Astrocyte (in vitro differentiated cells and primary cell): Measurements from ENCODE around the gene ACOX3. TPM values are rescaled to one million over a fixed set of nuclear protein-coding genes. Genes with fewer than 3 reads are reported as not detected.

Experiments used
- DNase-seq: peaks from one replicate; pipeline ENCODE4 v3.0.0-alpha.2; 2010; ENCODE audit warnings: low read depth
- FAIRE-seq: peaks from 2 replicates; lab custom pipeline; 2011; peaks lifted over from hg19 to GRCh38; lab: Jason Lieb, UNC
- H2AFZ ChIP-seq: 2 replicates; pipeline ENCODE4 v1.6.0; 2012; ENCODE audit warnings: low read depth, low read length, inconsistent platforms
- H3K27ac ChIP-seq: 2 replicates; pipeline ENCODE4 v1.5.1; 2011; ENCODE audit warnings: low read depth, low read length, inconsistent platforms
- H3K27me3 ChIP-seq: 2 replicates; pipeline ENCODE4 v1.6.0; 2011; ENCODE audit warnings: low read length, inconsistent platforms; ENCODE audit not compliant: insufficient read depth
- H3K36me3 ChIP-seq: 2 replicates; pipeline ENCODE4 v1.5.1; 2011; ENCODE audit warnings: low read length, inconsistent platforms; ENCODE audit not compliant: insufficient read depth
- H3K4me1 ChIP-seq: 2 replicates; pipeline ENCODE4 v1.5.1; 2011; ENCODE audit warnings: low read length, inconsistent platforms; ENCODE audit not compliant: insufficient read depth
- H3K4me2 ChIP-seq: 2 replicates; pipeline ENCODE4 v1.6.0; 2012; ENCODE audit warnings: low read length, inconsistent platforms
- H3K4me3 ChIP-seq: 2 replicates; pipeline ENCODE4 v1.5.1; 2011; ENCODE audit warnings: low read depth, mild to moderate bottlenecking, low read length, inconsistent platforms; ENCODE audit not compliant: insufficient read depth
- H3K79me2 ChIP-seq: 2 replicates; pipeline ENCODE4 v1.6.0; 2012; ENCODE audit warnings: mild to moderate bottlenecking, low read length, inconsistent platforms; ENCODE audit not compliant: insufficient read depth
- H3K9ac ChIP-seq: 2 replicates; pipeline ENCODE4 v1.6.0; 2012; ENCODE audit warnings: mild to moderate bottlenecking, low read length, inconsistent platforms
- H3K9me3 ChIP-seq: 2 replicates; pipeline ENCODE4 v1.5.1; 2012; ENCODE audit warnings: low read depth, mild to moderate bottlenecking, low read length, inconsistent platforms; ENCODE audit not compliant: insufficient read depth
- H4K20me1 ChIP-seq: 2 replicates; pipeline ENCODE4 v1.6.0; 2012; ENCODE audit warnings: low read length, inconsistent platforms; ENCODE audit not compliant: insufficient read depth
- H3K27ac Mint-ChIP-seq: one replicate; pipeline ENCODE4 v1.8.0; 2021; ENCODE audit warnings: mild to moderate bottlenecking, mixed read lengths; ENCODE audit not compliant: unreplicated experiment
- H3K27me3 Mint-ChIP-seq: one replicate; pipeline ENCODE4 v1.8.0; 2021; ENCODE audit warnings: low read depth, mixed read lengths; ENCODE audit not compliant: unreplicated experiment
- H3K36me3 Mint-ChIP-seq: one replicate; pipeline ENCODE4 v1.8.0; 2021; ENCODE audit warnings: low read depth, mixed read lengths; ENCODE audit not compliant: unreplicated experiment
- H3K4me1 Mint-ChIP-seq: one replicate; pipeline ENCODE4 v1.8.0; 2021; ENCODE audit warnings: low read depth, mixed read lengths; ENCODE audit not compliant: unreplicated experiment
- H3K4me3 Mint-ChIP-seq: one replicate; pipeline ENCODE4 v1.8.0; 2021; ENCODE audit warnings: mild to moderate bottlenecking, moderate library complexity, mixed read lengths; ENCODE audit not compliant: unreplicated experiment
- H3K9me3 Mint-ChIP-seq: one replicate; pipeline ENCODE4 v1.8.0; 2021; ENCODE audit warnings: mild to moderate bottlenecking, mixed read lengths; ENCODE audit not compliant: unreplicated experiment
- EZH2 ChIP-seq: IDR thresholded peaks from 2 replicates; pipeline ENCODE4 v1.6.1; 2012; ENCODE audit warnings: mild to moderate bottlenecking, low read length, inconsistent platforms; ENCODE audit not compliant: insufficient read depth
- total RNA-seq: library from RNA; stranded (reverse); gene quantifications from 2 replicates; pipeline ENCODE4 v1.2.1, GENCODE V29; 2021
- TF ChIP-seq, protein P1 (sequence below): IDR thresholded peaks from 2 replicates; pipeline ENCODE4 v1.5.1; 2011; ENCODE audit warnings: low read depth, mild to moderate bottlenecking, inconsistent platforms, low read length, moderate library complexity; ENCODE audit not compliant: insufficient read depth

Gene ACOX3
- total RNA-seq, 1 donor from 2014 or later, result 45.6 TPM

DNA sequence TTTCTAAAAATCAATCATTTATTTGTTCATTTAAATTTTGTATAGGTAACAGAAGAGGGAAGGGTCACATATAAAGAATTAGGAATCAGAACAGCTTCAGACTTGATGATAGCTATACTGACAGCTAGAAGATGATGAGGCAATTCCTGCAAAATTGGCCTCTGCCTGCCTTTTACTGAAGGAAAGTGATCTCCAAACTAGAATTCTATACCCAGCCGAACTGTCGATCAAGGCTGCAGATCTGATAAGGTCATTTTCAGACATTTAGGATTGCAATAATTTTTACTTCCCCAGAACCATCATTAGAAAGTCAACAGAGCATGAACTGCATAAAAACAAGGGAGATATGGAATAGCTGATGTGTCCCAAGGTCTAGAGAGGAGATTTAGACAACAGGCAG lies 104.7 kb downstream of the ACOX3 start:
- H3K4me3 Mint-ChIP-seq, result no peak overlapping the region
- H3K4me1 Mint-ChIP-seq, result peaks cover 7% of the 10 kb centered on the region
- no peak for FAIRE-seq
- H3K36me3 Mint-ChIP-seq, result no peaks in the 10 kb centered on the region
- H3K27ac ChIP-seq, result no peak overlapping the region
- H3K4me3 ChIP-seq, result no peak overlapping the region
- no peak overlapping the region for H3K4me2 ChIP-seq
- peaks cover 6% of the 10 kb centered on the region for H3K27me3 ChIP-seq
- H3K4me1 ChIP-seq, result peaks cover 2% of the 10 kb centered on the region
- no peak for TF ChIP-seq EZH2
- TF ChIP-seq, protein P1, sequence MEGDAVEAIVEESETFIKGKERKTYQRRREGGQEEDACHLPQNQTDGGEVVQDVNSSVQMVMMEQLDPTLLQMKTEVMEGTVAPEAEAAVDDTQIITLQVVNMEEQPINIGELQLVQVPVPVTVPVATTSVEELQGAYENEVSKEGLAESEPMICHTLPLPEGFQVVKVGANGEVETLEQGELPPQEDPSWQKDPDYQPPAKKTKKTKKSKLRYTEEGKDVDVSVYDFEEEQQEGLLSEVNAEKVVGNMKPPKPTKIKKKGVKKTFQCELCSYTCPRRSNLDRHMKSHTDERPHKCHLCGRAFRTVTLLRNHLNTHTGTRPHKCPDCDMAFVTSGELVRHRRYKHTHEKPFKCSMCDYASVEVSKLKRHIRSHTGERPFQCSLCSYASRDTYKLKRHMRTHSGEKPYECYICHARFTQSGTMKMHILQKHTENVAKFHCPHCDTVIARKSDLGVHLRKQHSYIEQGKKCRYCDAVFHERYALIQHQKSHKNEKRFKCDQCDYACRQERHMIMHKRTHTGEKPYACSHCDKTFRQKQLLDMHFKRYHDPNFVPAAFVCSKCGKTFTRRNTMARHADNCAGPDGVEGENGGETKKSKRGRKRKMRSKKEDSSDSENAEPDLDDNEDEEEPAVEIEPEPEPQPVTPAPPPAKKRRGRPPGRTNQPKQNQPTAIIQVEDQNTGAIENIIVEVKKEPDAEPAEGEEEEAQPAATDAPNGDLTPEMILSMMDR, result no peak
- no peak for DNase-seq
- H3K36me3 ChIP-seq, result no peaks in the 10 kb centered on the region
- no peak overlapping the region for H3K9ac ChIP-seq
- H4K20me1 ChIP-seq, result no peaks in the 10 kb centered on the region
- no peak overlapping the region for H3K27ac Mint-ChIP-seq
- no peak overlapping the region for H2AFZ ChIP-seq
- peaks cover 12% of the 10 kb centered on the region for H3K9me3 Mint-ChIP-seq
- H3K79me2 ChIP-seq, result no peaks in the 10 kb centered on the region
- H3K9me3 ChIP-seq, result peaks cover 9% of the 10 kb centered on the region
- H3K27me3 Mint-ChIP-seq, result peaks cover 21% of the 10 kb centered on the region

DNA sequence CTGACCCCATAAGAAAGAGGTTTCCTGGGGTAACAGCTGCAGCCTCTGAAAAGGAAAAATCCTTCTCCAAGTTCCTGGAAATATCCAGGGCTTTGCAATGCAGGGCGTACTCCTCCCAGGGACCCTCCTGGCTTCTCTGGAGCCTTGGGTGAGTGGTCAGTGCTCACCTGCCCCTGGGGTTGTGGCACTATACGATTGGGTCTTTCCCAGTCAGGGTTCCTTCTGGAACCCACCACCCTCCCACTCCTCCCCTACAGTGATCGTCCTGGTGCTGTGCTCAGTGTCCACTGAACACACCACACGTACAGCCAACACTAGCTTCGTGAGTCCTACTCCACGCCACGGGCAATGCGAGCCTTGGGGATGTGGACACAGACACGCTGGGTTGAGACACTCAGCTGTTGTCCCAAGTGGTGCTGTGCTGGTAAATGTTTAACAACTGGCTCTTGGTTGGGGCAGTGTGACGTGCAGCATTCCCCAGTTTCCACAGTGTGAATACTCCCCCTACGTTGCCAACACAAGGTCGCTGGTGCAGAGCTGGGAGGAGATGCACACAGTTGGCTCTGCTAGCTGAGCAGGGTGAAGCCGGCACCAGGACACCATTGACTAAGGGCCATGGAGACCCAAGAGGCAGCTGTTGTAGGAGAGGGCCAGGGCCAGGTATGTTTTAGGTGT lies 105.6 kb downstream of the ACOX3 start:
- TF ChIP-seq, protein P1, result no peak
- no peak overlapping the region for H3K27ac ChIP-seq
- peaks cover 7% of the 10 kb centered on the region for H3K4me1 Mint-ChIP-seq
- H3K27ac Mint-ChIP-seq, result no peak overlapping the region
- no peak overlapping the region for H2AFZ ChIP-seq
- H3K9me3 ChIP-seq, result peaks cover 9% of the 10 kb centered on the region
- peaks cover 23% of the 10 kb centered on the region for H3K27me3 Mint-ChIP-seq
- DNase-seq (no peak), FAIRE-seq (no peak)
- H3K4me2 ChIP-seq, result no peak overlapping the region
- H3K4me3 ChIP-seq, result no peak overlapping the region
- no peaks in the 10 kb centered on the region for H4K20me1 ChIP-seq
- H3K9ac ChIP-seq, result no peak overlapping the region
- no peaks in the 10 kb centered on the region for H3K36me3 ChIP-seq
- H3K9me3 Mint-ChIP-seq, result peaks cover 12% of the 10 kb centered on the region
- H3K79me2 ChIP-seq, result no peaks in the 10 kb centered on the region
- no peak overlapping the region for H3K4me3 Mint-ChIP-seq
- no peaks in the 10 kb centered on the region for H3K36me3 Mint-ChIP-seq
- H3K4me1 ChIP-seq, result peaks cover 2% of the 10 kb centered on the region
- H3K27me3 ChIP-seq, result peaks cover 5% of the 10 kb centered on the region

GRCh38 chr4:8333726-8334460 lies 106.6 kb downstream of the ACOX3 start:
- peaks cover 28% of the 10 kb centered on the region for H3K27me3 Mint-ChIP-seq
- H3K36me3 Mint-ChIP-seq, result no peaks in the 10 kb centered on the region
- no peaks in the 10 kb centered on the region for H4K20me1 ChIP-seq

More at GRCh38 chr4:8333726-8334460, 106.6 kb downstream of the ACOX3 start:
- TF ChIP-seq, protein P1, result no peak
- no peak for TF ChIP-seq EZH2
- Histone ChIP-seq H3K27me3 (peaks cover 2% of the 10 kb centered on the region), H3K9ac (no peak overlapping the region), H3K4me3 (no peak overlapping the region), H3K9me3 (peaks cover 9% of the 10 kb centered on the region), H3K27ac (no peak overlapping the region), H2AFZ (no peak overlapping the region), H3K36me3 (no peaks in the 10 kb centered on the region), H3K79me2 (no peaks in the 10 kb centered on the region), H3K4me1 (peaks cover 2% of the 10 kb centered on the region), H3K4me2 (no peak overlapping the region)
- FAIRE-seq (no peak), DNase-seq (no peak)
- H3K9me3 Mint-ChIP-seq, result peaks cover 12% of the 10 kb centered on the region
- no peak overlapping the region for H3K4me3 Mint-ChIP-seq
- H3K27ac Mint-ChIP-seq, result no peak overlapping the region
- peaks cover 7% of the 10 kb centered on the region for H3K4me1 Mint-ChIP-seq
